Measurements from ENCODE around the gene SUPT20H. TPM values are rescaled to one million over a fixed set of nuclear protein-coding genes. Genes with fewer than 3 reads are reported as not detected.

Gene SUPT20H
- total and polyA plus RNA-seq, 2 of the 13 experiments (the other 11 are each of a cell fraction or from before 2014, with no cell fraction given) = 35.0 to 63.6 TPM

DNA sequence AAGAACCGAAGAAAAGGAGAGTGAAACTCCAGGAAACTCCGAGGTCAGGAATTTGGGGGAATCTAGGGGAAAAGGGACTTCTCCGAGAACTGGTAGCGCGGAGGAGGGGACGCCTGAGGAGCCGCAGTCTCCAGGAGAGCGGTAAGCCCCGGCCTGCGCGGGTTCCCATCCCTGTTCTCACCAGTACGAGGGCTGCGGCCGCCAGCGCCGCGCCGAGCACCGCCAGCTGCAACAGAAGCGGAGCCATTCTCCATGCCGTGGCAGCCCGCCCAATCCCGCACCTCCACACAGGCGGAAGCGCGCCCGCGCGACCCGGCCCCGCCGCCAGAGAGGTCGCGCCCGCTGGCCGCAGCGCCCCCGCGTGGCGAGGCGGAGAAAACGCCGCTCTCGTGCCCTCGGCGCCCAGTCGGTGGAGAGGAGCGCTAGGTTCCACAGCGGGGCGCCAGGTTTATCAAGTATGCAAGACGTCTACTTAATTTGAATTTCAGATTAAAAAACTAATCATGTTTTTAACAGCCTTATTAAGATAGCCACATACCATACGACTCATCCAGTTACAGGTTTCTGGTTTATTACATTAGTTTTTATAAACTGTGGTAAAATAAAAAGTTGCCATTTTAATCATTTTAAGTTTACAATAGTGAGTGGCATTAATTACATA lies 60.3 kb downstream of the SUPT20H start, which contains the start of gene ALG5 (continued):
- TF ChIP-seq FOXA3 (CRISPR knock-in tag; IDR thresholded peaks at IDR 0.05) = peak; percentile 61
- TF ChIP-seq TBL1XR1 (IDR thresholded peaks at IDR 0.05; ENCODE audit: borderline replicate concordance, low read length, partially characterized antibody) = no peak
- peak; percentile 57 for TF ChIP-seq ELF1 (CRISPR knock-in tag; IDR thresholded peaks at IDR 0.05)
- peak; percentile 25; the same call in 1 of the 2 replicates for TF ChIP-seq ZNF350 (CRISPR knock-in tag; IDR thresholded peaks at IDR 0.05; ENCODE audit: borderline replicate concordance, low read depth)
- TF ChIP-seq ZNF788 (CRISPR knock-in tag; IDR thresholded peaks at IDR 0.05; ENCODE audit: borderline replicate concordance) = 0 out of 2 replicates have a peak, but pooled peaks have one; percentile 36
- peak; percentile 89; the same call in 1 of the 2 replicates for TF ChIP-seq YEATS4 (CRISPR knock-in tag; IDR thresholded peaks at IDR 0.05; ENCODE audit: borderline replicate concordance)
- peak; percentile 97 for TF ChIP-seq YY1 (IDR thresholded peaks at IDR 0.05; ENCODE audit: insufficient read depth, insufficient replicate concordance, low read depth, low read length)
- TF ChIP-seq ZFX (CRISPR knock-in tag; IDR thresholded peaks at IDR 0.05; ENCODE audit: low read depth) = peak; percentile 52; the same call in 1 of the 2 replicates
- TF ChIP-seq ZNF44 (CRISPR knock-in tag; IDR thresholded peaks at IDR 0.05) = no peak
- no peak for TF ChIP-seq USF2 (IDR thresholded peaks at IDR 0.05; ENCODE audit: low read depth, low read length)
- 0 out of 2 replicates have a peak, but pooled peaks have one; percentile 24 for TF ChIP-seq USF2 (CRISPR knock-in tag; IDR thresholded peaks at IDR 0.05; ENCODE audit: borderline replicate concordance)
- TF ChIP-seq CSRNP1 (CRISPR knock-in tag; IDR thresholded peaks at IDR 0.05) = no peak
- TF ChIP-seq ZHX2 (IDR thresholded peaks at IDR 0.05; ENCODE audit: low read depth) = peak; percentile 81; the same call in 1 of the 2 replicates
- 0 out of 2 replicates have a peak, but pooled peaks have one; percentile 70 for TF ChIP-seq ZHX2 (CRISPR knock-in tag; IDR thresholded peaks at IDR 0.05; ENCODE audit: borderline replicate concordance)
- TF ChIP-seq KLF16 (CRISPR knock-in tag; IDR thresholded peaks at IDR 0.05) = peak in 1 of 2 experiments; percentile 52; a peak in 1 of 4 replicates
- TF ChIP-seq POGZ (CRISPR knock-in tag; IDR thresholded peaks at IDR 0.05) = peak; percentile 70; the same call in 1 of the 2 replicates
- TF ChIP-seq DNMT1 (CRISPR knock-in tag; IDR thresholded peaks at IDR 0.05) = peak; percentile 82; the same call in 1 of the 2 replicates
- peak; percentile 78 for TF ChIP-seq AGO2 (optimal IDR thresholded peaks at IDR 0.05; ENCODE audit: low read depth, low read length)
- peak; percentile 65 for TF ChIP-seq MED8 (CRISPR knock-in tag; IDR thresholded peaks at IDR 0.05; ENCODE audit: insufficient replicate concordance)
- no peak for TF ChIP-seq ZNF121 (CRISPR knock-in tag; IDR thresholded peaks at IDR 0.05)
